GM12878 (cell line): ENCODE results near the gene DPPA5. TPM values are rescaled to one million over a fixed set of nuclear protein-coding genes. Genes with fewer than 3 reads are reported as not detected.

Experiments used
- ATAC-seq: fragments of 200-7000 bp; cut with Tn5 transposase; 3 replicates; pipeline ENCODE4 v1.9.1; 2020; ENCODE audit warnings: mild to moderate bottlenecking, moderate library complexity
- BruUV-seq: library from RNA; stranded (reverse); fragments of 400-500 nt; replicated peaks from 2 replicates; lab custom pipeline; 2021; lab: Mats Ljungman, UMichigan
- CTCF ChIA-PET: fragments of 300-600 bp; sonication (Branson Sonifier 250); formaldehyde crosslinking; extraction: SDS; loops from one replicate; lab custom pipeline; 2021; ENCODE audit warnings: inconsistent platforms; lab: Yijun Ruan, JAX
- POLR2A ChIA-PET: fragments of 350-600 bp; formaldehyde crosslinking; extraction: SDS; loops from one replicate; lab custom pipeline; 2021; ENCODE audit warnings: inconsistent platforms; lab: Charles Lee
- RAD21 ChIA-PET: fragments of 300-600 bp; sonication (Branson Sonifier 250); formaldehyde crosslinking; loops from one replicate; lab custom pipeline; 2023; ENCODE audit warnings: antibody characterized with exemption; ENCODE audit not compliant: unreplicated experiment; lab: Charles Lee
- SMC1A ChIA-PET: fragments of 300-600 bp; sonication (Branson Sonifier 250); formaldehyde crosslinking; loops from one replicate; lab custom pipeline; 2023; ENCODE audit not compliant: unreplicated experiment, uncharacterized antibody; lab: Charles Lee
- DNase-seq: peaks from one replicate; pipeline ENCODE4 v3.0.0-alpha.2; 2011; ENCODE audit warnings: low read depth, low spot score
- FAIRE-seq: peaks from 3 replicates; lab custom pipeline; 2011; peaks lifted over from hg19 to GRCh38; lab: Jason Lieb, UNC
- H2AFZ ChIP-seq: 2 replicates; pipeline ENCODE4 v1.6.0; 2011; ENCODE audit warnings: low read depth, low read length, control low read depth; ENCODE audit not compliant: control insufficient read depth
- H3K27ac ChIP-seq: 2 replicates; pipeline ENCODE4 v1.5.1; 2011; ENCODE audit warnings: control low read depth; ENCODE audit not compliant: control insufficient read depth, insufficient read depth
- H3K27me3 ChIP-seq, 2 experiments: replicated peaks in 1 of 2; 2 replicates each; pipeline versions ENCODE4 v1.6.0 to v1.6.1; 2011; ENCODE audit warnings: low read length in 1 of 2; ENCODE audit not compliant: control insufficient read depth in 2 of 2, insufficient read depth in 2 of 2
- H3K36me3 ChIP-seq, 2 experiments: 2 replicates each; pipeline ENCODE4 v1.5.1; 2011; ENCODE audit warnings: low read length in 1 of 2; ENCODE audit not compliant: control insufficient read depth in 2 of 2, insufficient read depth in 2 of 2
- H3K4me1 ChIP-seq: 2 replicates; pipeline ENCODE4 v1.6.1; 2011; ENCODE audit warnings: mild to moderate bottlenecking, low read length, moderate library complexity, mixed read lengths; ENCODE audit not compliant: control insufficient read depth, insufficient read depth
- H3K4me2 ChIP-seq: 2 replicates; pipeline ENCODE4 v1.6.0; 2011; ENCODE audit warnings: control low read depth; ENCODE audit not compliant: control insufficient read depth, insufficient read depth
- H3K4me3 ChIP-seq: fragments of 200-600 bp; sonication (generic); 2 replicates; pipeline ENCODE4 v1.5.1; 2016
- H3K79me2 ChIP-seq: 2 replicates; pipeline ENCODE4 v1.6.0; 2011; ENCODE audit warnings: low read length; ENCODE audit not compliant: control insufficient read depth, insufficient read depth
- H3K9ac ChIP-seq: 2 replicates; pipeline ENCODE4 v1.8.0; 2011; ENCODE audit warnings: low read length, control low read depth, mixed read lengths; ENCODE audit not compliant: control insufficient read depth, insufficient read depth
- H3K9me3 ChIP-seq: replicated peaks from 3 replicates; pipeline ENCODE4 v1.5.1; 2011; ENCODE audit warnings: mild to moderate bottlenecking, low read length; ENCODE audit not compliant: control insufficient read depth, insufficient read depth
- H4K20me1 ChIP-seq: 2 replicates; pipeline ENCODE4 v1.6.0; 2011; ENCODE audit not compliant: control insufficient read depth, insufficient read depth
- BCLAF1 ChIP-seq: fragments of 450-650 bp; IDR thresholded peaks from 2 replicates; pipeline ENCODE4 v1.6.1; 2017; ENCODE audit warnings: antibody characterized with exemption, mild to moderate bottlenecking, moderate library complexity
- BMI1 ChIP-seq: fragments of 450-650 bp; IDR thresholded peaks from 2 replicates; pipeline ENCODE4 v1.6.1; 2016; ENCODE audit warnings: mild to moderate bottlenecking, moderate library complexity, borderline replicate concordance
- E2F8 ChIP-seq: fragments of 450-650 bp; IDR thresholded peaks from 2 replicates; pipeline ENCODE4 v1.6.1; 2018; ENCODE audit warnings: mild to moderate bottlenecking, low read depth, moderate library complexity; ENCODE audit not compliant: partially characterized antibody
- JUNB ChIP-seq: IDR thresholded peaks from 2 replicates; pipeline ENCODE4 v1.6.1; 2016; ENCODE audit warnings: antibody characterized with exemption, mild to moderate bottlenecking
- MEF2A ChIP-seq: IDR thresholded peaks from 2 replicates; pipeline ENCODE4 v1.6.1; 2011; ENCODE audit warnings: low read depth, mild to moderate bottlenecking, low read length, moderate library complexity; ENCODE audit not compliant: insufficient read depth
- RCOR1 ChIP-seq: conservative IDR thresholded peaks from 2 replicates; pipeline ENCODE4 v1.6.1; 2012; ENCODE audit warnings: low read depth, low read length, improper control_type of control experiment
- SKIL ChIP-seq: fragments of 450-650 bp; IDR thresholded peaks from 2 replicates; pipeline ENCODE4 v1.6.1; 2017; ENCODE audit warnings: mild to moderate bottlenecking, low read depth, inconsistent platforms; ENCODE audit not compliant: poor library complexity, severe bottlenecking
- WGBS: methylation state at CpG from one replicate; pipeline ENCODE4 v1.1.6; 2016; ENCODE audit warnings: low lambda C conversion rate; ENCODE audit not compliant: insufficient replicate concordance, insufficient coverage; ENCODE audit errors: missing lambda C conversion rate; 5-methylcytosine and 5-hydroxymethylcytosine counted together
- in situ Hi-C: fragments of 300-500 bp; cut with MboI; formaldehyde crosslinking; loops from 9 replicates; pipeline ENCODE4 v1.14.3; 2018; ENCODE audit warnings: mixed read lengths
- intact Hi-C: fragments of 100-400 bp; cut with micrococcal nuclease; formaldehyde crosslinking; loops from one replicate; pipeline ENCODE4 v1.14.2; 2022; ENCODE audit not compliant: unreplicated experiment
- polyA plus RNA-seq, 11 experiments: library from polyadenylated mRNA; depleted of rRNA in 4 of 11; unstranded in 6 of 11; stranded (reverse) in 5 of 11; fragments of >200 nt; fragmentation: Nextera tagmentation in 4 of 11; fragmentation: Illumina TruSeq in 1 of 11; extraction: Ambion mirVana in 4 of 11; extraction: Trizol in 1 of 11; gene quantifications; 1 replicate in 1 of 11; 2 replicates in 10 of 11; pipeline versions ENCODE4 v1.2.1 to v1.2.3, GENCODE V29; 2011 to 2016; ENCODE audit warnings: inconsistent platforms in 2 of 11, missing spikeins in 2 of 11, low read depth in 1 of 11
- total RNA-seq, 4 experiments: library from RNA; depleted of rRNA in 3 of 4; stranded (reverse); fragments of >200 nt in 3 of 4; fragmentation: Illumina TruSeq in 1 of 4; extraction: Trizol in 1 of 4; gene quantifications; 2 replicates each; pipeline versions ENCODE4 v1.2.1 to v1.2.3, GENCODE V29; 2013 to 2021

DPPA5 gene
- total and polyA plus RNA-seq, 10 of the 15 experiments (the other 5 are each of a cell fraction or from before 2014, with no cell fraction given): not detected

- TF ChIP-seq RCOR1: no peak
- no peak for TF ChIP-seq MEF2A
- no peak for TF ChIP-seq E2F8
- no peak for TF ChIP-seq BCLAF1
- no peak for TF ChIP-seq JUNB
- TF ChIP-seq BMI1: no peak
- no peak for TF ChIP-seq SKIL
- Histone ChIP-seq H2AFZ (no peak overlapping the region), H3K4me3 (no peak overlapping the region), H3K36me3 (no peaks in the 10 kb centered on the region), H3K9ac (no peak overlapping the region), H3K4me1 (no peaks in the 10 kb centered on the region), H3K79me2 (no peaks in the 10 kb centered on the region), H3K4me2 (no peak overlapping the region), H3K27me3 (0 out of 4 replicates have a peak, but pooled peaks cover 0 to 3% of the 10 kb centered on the region in 2 experiments), H3K27ac (no peak overlapping the region), H4K20me1 (no peaks in the 10 kb centered on the region), H3K9me3 (no peaks in the 10 kb centered on the region)
- DNase-seq (no peak), ATAC-seq (no peak), FAIRE-seq (no peak)
- intact Hi-C loops: no loop called here
- ChIA-PET POLR2A (no interaction called here), CTCF (no interaction called here), RAD21 (no interaction called here), SMC1A (no interaction called here)
- no TSS peak for BruUV-seq
- 68% methylated on average over 31 of the region's 31 CpGs for WGBS
- in situ Hi-C loops: no loop called here
Measured at GRCh38 chr6:73362869-73363536, 8.9 kb upstream of the DPPA5 start.
